MCF 10A (cell line): ENCODE results near the gene DGKI. TPM values are rescaled to one million over a fixed set of nuclear protein-coding genes. Genes with fewer than 3 reads are reported as not detected.

Experiments used
- BruUV-seq: library from RNA; stranded (reverse); fragments of 400-500 nt; replicated peaks from 2 replicates; lab custom pipeline; 2021; lab: Mats Ljungman, UMichigan
- CTCF ChIA-PET: fragments of 300-600 bp; sonication (Branson Sonifier 250); formaldehyde crosslinking; extraction: SDS; loops from one replicate; lab custom pipeline; 2021; ENCODE audit warnings: antibody characterized with exemption, inconsistent platforms; lab: Yijun Ruan, JAX
- POLR2A ChIA-PET: fragments of 300-600, 350-650 bp; sonication (Branson Sonifier 250); formaldehyde crosslinking; extraction: SDS; loops from one replicate; lab custom pipeline; 2020; ENCODE audit warnings: antibody characterized with exemption, inconsistent platforms; lab: Yijun Ruan, JAX
- DNase-seq: peaks from one replicate; pipeline ENCODE4 v3.0.0-alpha.2; 2018; ENCODE audit not compliant: unreplicated experiment
- H3K27ac Mint-ChIP-seq: one replicate; pipeline ENCODE4 v1.8.0; 2022; ENCODE audit warnings: mild to moderate bottlenecking, low read depth, mixed read lengths; ENCODE audit not compliant: unreplicated experiment
- H3K27me3 Mint-ChIP-seq: one replicate; pipeline ENCODE4 v1.8.0; 2022; ENCODE audit warnings: mixed read lengths; ENCODE audit not compliant: insufficient read depth, unreplicated experiment
- H3K36me3 Mint-ChIP-seq: one replicate; pipeline ENCODE4 v1.8.0; 2022; ENCODE audit warnings: mild to moderate bottlenecking, moderate library complexity, mixed read lengths; ENCODE audit not compliant: insufficient read depth, unreplicated experiment
- H3K4me1 Mint-ChIP-seq: one replicate; pipeline ENCODE4 v1.8.0; 2022; ENCODE audit warnings: mixed read lengths; ENCODE audit not compliant: insufficient read depth, unreplicated experiment
- H3K4me3 Mint-ChIP-seq: one replicate; pipeline ENCODE4 v1.8.0; 2022; ENCODE audit warnings: mild to moderate bottlenecking, moderate library complexity, mixed read lengths; ENCODE audit not compliant: unreplicated experiment
- H3K9me3 Mint-ChIP-seq: one replicate; pipeline ENCODE4 v1.8.0; 2022; ENCODE audit warnings: mixed read lengths; ENCODE audit not compliant: unreplicated experiment
- intact Hi-C: fragments of 100-400 bp; cut with micrococcal nuclease; formaldehyde crosslinking; loops from 2 replicates; pipeline ENCODE4 v1.14.1; 2022
- total RNA-seq: library from RNA; stranded (reverse); gene quantifications from 2 replicates; pipeline ENCODE4 v1.2.3, GENCODE V29; 2022
- TF ChIP-seq, protein P1 (sequence below): fragments of 200-600 bp; IDR thresholded peaks from one replicate; pipeline ENCODE4 v1.8.0; 2022; ENCODE audit warnings: antibody characterized with exemption, mild to moderate bottlenecking; ENCODE audit not compliant: unreplicated experiment

Gene DGKI
- total RNA-seq, 1 experiment from 2014 or later, result 1.4 TPM

DNA sequence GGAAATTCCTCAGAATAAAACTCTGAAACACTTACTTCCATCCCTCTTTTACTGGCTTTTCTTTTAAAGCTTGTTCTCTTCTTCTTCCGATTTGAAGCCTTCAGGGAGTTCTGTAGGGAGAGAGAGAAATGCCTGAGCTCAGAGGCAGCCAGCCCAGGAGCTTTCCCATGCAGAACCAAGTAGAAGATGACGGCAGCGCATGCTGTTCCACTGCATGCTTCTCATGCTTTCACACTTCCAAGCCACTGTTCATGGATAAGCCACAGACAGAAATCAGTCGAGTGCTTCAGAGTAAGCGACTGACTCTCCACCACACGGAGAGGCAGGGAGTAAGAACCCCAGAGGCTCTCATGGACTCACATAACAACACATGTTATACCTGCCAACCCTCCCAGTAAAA, 237.3 kb downstream of the DGKI start:
- no peak for DNase-seq
- intact Hi-C loops, result no loop called here
- H3K9me3 Mint-ChIP-seq, result no peaks in the 10 kb centered on the region
- BruUV-seq, result no TSS peak
- TF ChIP-seq, protein P1, sequence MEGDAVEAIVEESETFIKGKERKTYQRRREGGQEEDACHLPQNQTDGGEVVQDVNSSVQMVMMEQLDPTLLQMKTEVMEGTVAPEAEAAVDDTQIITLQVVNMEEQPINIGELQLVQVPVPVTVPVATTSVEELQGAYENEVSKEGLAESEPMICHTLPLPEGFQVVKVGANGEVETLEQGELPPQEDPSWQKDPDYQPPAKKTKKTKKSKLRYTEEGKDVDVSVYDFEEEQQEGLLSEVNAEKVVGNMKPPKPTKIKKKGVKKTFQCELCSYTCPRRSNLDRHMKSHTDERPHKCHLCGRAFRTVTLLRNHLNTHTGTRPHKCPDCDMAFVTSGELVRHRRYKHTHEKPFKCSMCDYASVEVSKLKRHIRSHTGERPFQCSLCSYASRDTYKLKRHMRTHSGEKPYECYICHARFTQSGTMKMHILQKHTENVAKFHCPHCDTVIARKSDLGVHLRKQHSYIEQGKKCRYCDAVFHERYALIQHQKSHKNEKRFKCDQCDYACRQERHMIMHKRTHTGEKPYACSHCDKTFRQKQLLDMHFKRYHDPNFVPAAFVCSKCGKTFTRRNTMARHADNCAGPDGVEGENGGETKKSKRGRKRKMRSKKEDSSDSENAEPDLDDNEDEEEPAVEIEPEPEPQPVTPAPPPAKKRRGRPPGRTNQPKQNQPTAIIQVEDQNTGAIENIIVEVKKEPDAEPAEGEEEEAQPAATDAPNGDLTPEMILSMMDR, result no peak
- H3K36me3 Mint-ChIP-seq, result no peaks in the 10 kb centered on the region
- POLR2A ChIA-PET, result no interaction called here
- H3K4me3 Mint-ChIP-seq, result no peak overlapping the region
- H3K27me3 Mint-ChIP-seq, result peaks cover 44% of the 10 kb centered on the region
- H3K27ac Mint-ChIP-seq, result no peak overlapping the region
- CTCF ChIA-PET, result no interaction called here
- no peaks in the 10 kb centered on the region for H3K4me1 Mint-ChIP-seq

DNA sequence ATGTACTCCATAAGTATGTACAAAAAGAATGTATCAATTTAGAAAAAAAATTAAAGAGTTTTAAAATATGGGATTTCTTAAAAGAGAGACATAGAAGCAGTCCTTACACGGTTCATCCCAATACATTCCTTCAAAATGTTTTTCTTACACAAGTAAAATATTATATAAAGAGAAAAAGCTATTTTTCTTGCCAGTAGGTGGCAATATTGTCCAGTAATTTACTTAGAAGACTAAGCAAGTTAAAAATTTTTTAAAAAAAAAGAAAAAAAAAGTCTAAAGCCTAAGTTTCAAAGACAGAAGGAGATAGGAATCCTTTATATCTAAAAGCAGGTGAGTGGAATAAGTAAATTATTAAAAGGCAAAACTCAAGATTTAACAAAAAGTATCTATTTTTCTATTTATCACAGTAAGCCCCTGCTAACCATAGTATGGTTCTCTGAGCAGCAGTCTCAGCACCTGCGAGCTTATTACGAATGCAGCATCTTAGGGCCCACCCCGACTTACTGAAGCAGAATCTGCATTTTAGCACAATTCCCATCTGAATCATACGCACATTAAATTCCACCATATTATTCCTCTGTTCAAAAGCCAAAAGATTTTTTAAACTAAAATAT, 240.6 kb downstream of the DGKI start:
- DNase-seq, result peak; percentile 47
- H3K9me3 Mint-ChIP-seq, result no peaks in the 10 kb centered on the region
- no peak overlapping the region for H3K27ac Mint-ChIP-seq
- no peaks in the 10 kb centered on the region for H3K4me1 Mint-ChIP-seq
- no peaks in the 10 kb centered on the region for H3K36me3 Mint-ChIP-seq
- ChIA-PET POLR2A (interaction anchor here (0.6 to 1.2 kb wide), 4 partner anchors 288 to 435 kb away, joined by 3 to 6 read pairs (median 3); no protein-coding TSS in a partner anchor), CTCF (interaction anchor here (0.6 to 5.5 kb wide), 27 partner anchors 10 to 1673 kb away, joined by 3 to 38 read pairs (median 5); no protein-coding TSS in a partner anchor)
- TF ChIP-seq, protein P1, result peak; percentile 35
- BruUV-seq, result no TSS peak
- no peak overlapping the region for H3K4me3 Mint-ChIP-seq
- intact Hi-C loops, result loop anchor here (1.0 to 2.0 kb wide), 3 partner anchors 20 to 403 kb away; no protein-coding TSS in a partner anchor
- peaks cover 46% of the 10 kb centered on the region for H3K27me3 Mint-ChIP-seq

DNA sequence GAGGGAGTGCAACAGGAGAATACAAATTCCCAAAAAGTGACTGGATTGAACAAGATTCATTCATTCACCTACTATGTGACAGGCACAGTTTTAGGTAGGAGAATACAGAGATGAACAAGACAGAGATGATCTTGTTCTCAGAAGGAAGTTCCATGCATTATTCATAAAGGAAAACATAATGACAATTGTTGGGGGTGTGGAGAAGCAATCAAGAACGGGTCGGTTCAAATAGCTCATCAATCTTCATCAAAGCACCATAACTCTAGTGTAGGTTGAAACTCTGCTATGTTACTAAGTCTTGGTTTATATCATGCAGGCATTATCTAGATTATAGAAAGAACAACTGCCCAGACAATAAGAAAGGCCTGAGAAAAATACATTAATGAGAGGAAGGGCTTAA, 243.7 kb downstream of the DGKI start:
- Mint-ChIP-seq H3K27ac (no peak overlapping the region), H3K36me3 (no peaks in the 10 kb centered on the region), H3K4me3 (no peak overlapping the region), H3K4me1 (no peaks in the 10 kb centered on the region), H3K9me3 (no peaks in the 10 kb centered on the region), H3K27me3 (peaks cover 39% of the 10 kb centered on the region)
- TF ChIP-seq, protein P1, result no peak
- CTCF ChIA-PET, result interaction anchor here (0.6 to 5.5 kb wide), 10 partner anchors 11 to 926 kb away, joined by 3 to 38 read pairs (median 4); no protein-coding TSS in a partner anchor
- intact Hi-C loops, result no loop called here
- BruUV-seq, result no TSS peak
- POLR2A ChIA-PET, result interaction anchor here (0.6 kb wide), 1 partner anchor 28 kb away, joined by 4 read pairs; no protein-coding TSS in a partner anchor
- no peak for DNase-seq

DNA sequence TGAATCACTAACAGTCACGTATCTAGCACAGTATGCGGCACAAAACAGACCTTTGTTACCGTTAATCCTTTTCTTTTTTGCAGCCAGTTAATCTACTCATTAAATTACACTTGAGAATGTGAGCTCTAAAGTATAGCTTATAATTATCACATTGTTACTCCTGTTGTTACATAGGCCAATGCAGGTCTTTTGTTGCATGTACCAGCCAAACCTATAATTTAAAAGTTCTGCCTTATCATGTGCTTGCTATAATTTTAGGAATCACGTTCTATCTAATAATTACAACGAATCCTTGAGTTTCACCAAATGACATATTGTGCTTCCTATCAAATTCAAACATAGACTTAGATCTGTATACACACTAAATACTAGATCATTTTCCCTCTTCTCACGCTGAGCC, 245.1 kb downstream of the DGKI start:
- intact Hi-C loops, result no loop called here
- no peak overlapping the region for H3K27ac Mint-ChIP-seq
- H3K9me3 Mint-ChIP-seq, result no peaks in the 10 kb centered on the region

More for the DNA sequence above, 245.1 kb downstream of the DGKI start:
- Mint-ChIP-seq H3K27me3 (peaks cover 48% of the 10 kb centered on the region), H3K4me1 (no peaks in the 10 kb centered on the region), H3K36me3 (no peaks in the 10 kb centered on the region), H3K4me3 (no peak overlapping the region)
- CTCF ChIA-PET, result interaction anchor here (0.9 to 5.5 kb wide), 5 partner anchors 10 to 302 kb away, joined by 3 to 38 read pairs (median 4); no protein-coding TSS in a partner anchor
- DNase-seq, result no peak
- POLR2A ChIA-PET, result no interaction called here
- BruUV-seq, result no TSS peak
- TF ChIP-seq, protein P1, result no peak
